K562 (cell line): Measurements from ENCODE around the gene CSNK1A1. TPM values are rescaled to one million over a fixed set of nuclear protein-coding genes. Genes with fewer than 3 reads are reported as not detected.
A peak's percentile ranks its signal among the peaks of the same experiment; 100 is the strongest.

Experiments used
- CCAR2 ChIP-seq: fragments of 200-400 bp; formaldehyde crosslinking; IDR thresholded peaks from 2 replicates; pipeline ENCODE4 v1.6.1; 2017; ENCODE audit warnings: mild to moderate bottlenecking, low read depth, low read length
- FOXJ2 ChIP-seq: fragments of 200-800 bp; sonication (Bioruptor generic); IDR thresholded peaks from 2 replicates; pipeline ENCODE4 v1.6.1; 2016; ENCODE audit warnings: missing genetic modification characterization, missing compliant biosample characterization
- FOXK2 ChIP-seq, 2 experiments: fragments of 450-650 bp; IDR thresholded peaks in 1 of 2; conservative IDR thresholded peaks in 1 of 2; 2 replicates each; pipeline ENCODE4 v1.6.1; 2016; ENCODE audit warnings: low read depth in 2 of 2, mild to moderate bottlenecking in 1 of 2
- FUS ChIP-seq: fragments of 200-400 bp; formaldehyde crosslinking; optimal IDR thresholded peaks from 2 replicates; pipeline ENCODE3; 2017; ENCODE audit warnings: low read depth, low read length
- NCOA2 ChIP-seq, 2 experiments: fragments of 450-650 bp; IDR thresholded peaks; 2 replicates each; pipeline ENCODE4 v1.6.1; 2018; ENCODE audit warnings: mild to moderate bottlenecking in 2 of 2, moderate library complexity in 1 of 2; ENCODE audit not compliant: partially characterized antibody in 2 of 2
- PRMT5 ChIP-seq: sonication (generic); formaldehyde crosslinking; IDR thresholded peaks from 2 replicates; pipeline ENCODE4 v1.5.0; 2020; ENCODE audit warnings: missing genetic modification reagents
- RBFOX2 ChIP-seq: fragments of 200-400 bp; formaldehyde crosslinking; IDR thresholded peaks from 2 replicates; pipeline ENCODE4 v1.6.1; 2017; ENCODE audit warnings: low read depth, mild to moderate bottlenecking, low read length, moderate library complexity
- SNRNP70 ChIP-seq: fragments of 200-400 bp; formaldehyde crosslinking; optimal IDR thresholded peaks from 2 replicates; pipeline ENCODE3; 2017; ENCODE audit warnings: low read depth, low read length
- TEAD4 ChIP-seq, 2 experiments: sonication (generic) in 1 of 2; formaldehyde crosslinking in 1 of 2; IDR thresholded peaks; 2 replicates each; pipeline versions ENCODE4 v1.6.1 to v1.8.0; 2012 to 2022; ENCODE audit warnings: borderline replicate concordance in 1 of 2, inconsistent platforms in 1 of 2, low read length in 1 of 2, mild to moderate bottlenecking in 1 of 2, missing genetic modification reagents in 1 of 2
- ZBTB17 ChIP-seq: fragments of 450-650 bp; formaldehyde crosslinking; IDR thresholded peaks from 2 replicates; pipeline ENCODE4 v1.4.0; 2020; ENCODE audit warnings: mild to moderate bottlenecking
- ZBTB26 ChIP-seq: fragments of 450-650 bp; formaldehyde crosslinking; IDR thresholded peaks from 2 replicates; pipeline ENCODE4 v1.4.0; 2022; ENCODE audit warnings: missing genetic modification characterization
- ZBTB33 ChIP-seq: sonication (generic); formaldehyde crosslinking; IDR thresholded peaks from 2 replicates; pipeline ENCODE4 v1.8.1; 2023; ENCODE audit warnings: mild to moderate bottlenecking, missing genetic modification reagents
- ZBTB40 ChIP-seq, 2 experiments: fragments of 450-650 bp in 1 of 2; sonication (generic) in 1 of 2; formaldehyde crosslinking in 1 of 2; IDR thresholded peaks; 2 replicates each; pipeline versions ENCODE4 v1.7.1 to v1.9.0; 2016 to 2022; ENCODE audit warnings: inconsistent platforms in 1 of 2, mild to moderate bottlenecking in 1 of 2, missing genetic modification reagents in 1 of 2
- polyA plus RNA-seq, 8 experiments: library from polyadenylated mRNA; depleted of rRNA in 4 of 8; stranded (reverse) in 5 of 8; unstranded in 3 of 8; fragments of >200 nt; fragmentation: Nextera tagmentation in 2 of 8; fragmentation: Illumina TruSeq in 1 of 8; extraction: Ambion mirVana in 2 of 8; extraction: Trizol in 1 of 8; gene quantifications; 2 replicates each; pipeline versions ENCODE4 v1.2.1 to v1.2.3, GENCODE V29; 2011 to 2014; ENCODE audit warnings: inconsistent platforms in 1 of 8, missing spikeins in 1 of 8
- total RNA-seq, 7 experiments: library from RNA; depleted of rRNA in 6 of 7; stranded (reverse); fragments of >200 nt in 6 of 7; fragmentation: Illumina TruSeq in 2 of 7; extraction: Trizol in 2 of 7; gene quantifications; 2 replicates each; pipeline versions ENCODE4 v1.2.1 to v1.2.3, GENCODE V29; 2011 to 2021; ENCODE audit warnings: low replicate concordance in 1 of 7

Gene CSNK1A1
- total and polyA plus RNA-seq, 9 of the 15 experiments (the other 6 are each of a cell fraction or from before 2014, with no cell fraction given), result 49.1 to 196 (median 154) TPM

- TF ChIP-seq ZBTB33, result 0 out of 2 replicates have a peak, but pooled peaks have one; percentile 9
- peak; percentile 90 to 92 for TF ChIP-seq FOXK2 (conservative IDR thresholded peaks at IDR 0.05 in 1 of 2, IDR thresholded peaks at IDR 0.05 in 1 of 2; ENCODE audit: low read depth in 2 of 2)
- TF ChIP-seq NCOA2 (IDR thresholded peaks at IDR 0.05; ENCODE audit: partially characterized antibody in 2 of 2), result no peak
- no peak for TF ChIP-seq RBFOX2
- peak; percentile 73 for TF ChIP-seq ZBTB40 (IDR thresholded peaks at IDR 0.05)
- no peak for TF ChIP-seq ZBTB40 (CRISPR knock-in tag; IDR thresholded peaks at IDR 0.05)
- no peak for TF ChIP-seq ZBTB17 (CRISPR knock-in tag)
- TF ChIP-seq PRMT5, result no peak
- peak; percentile 97 for TF ChIP-seq ZBTB26 (CRISPR knock-in tag)
- no peak for TF ChIP-seq FOXJ2 (tag)
- no peak for TF ChIP-seq SNRNP70
- peak; percentile 97 for TF ChIP-seq TEAD4 (IDR thresholded peaks at IDR 0.05; ENCODE audit: low read length)
- no peak for TF ChIP-seq TEAD4 (CRISPR knock-in tag; IDR thresholded peaks at IDR 0.05; ENCODE audit: borderline replicate concordance)
- no peak for TF ChIP-seq CCAR2
- TF ChIP-seq FUS, result no peak
These were observed 94.4 kb downstream of the CSNK1A1 start (continued) for GRCh38 chr5:149456597-149457392.
